Stomach (tissue), 9 donors: ENCODE results near the gene P2RY11. TPM values are rescaled to one million over a fixed set of nuclear protein-coding genes. Genes with fewer than 3 reads are reported as not detected.

ENCODE experiments used
- DNase-seq, 2 donors: peaks; one replicate each; pipeline versions ENCODE4 v3.0.0 to v3.0.0-alpha.2; 2013 to 2019
- H3K27ac ChIP-seq, 5 donors: fragments of 200-600 bp in 4 of 5; sonication (generic) in 4 of 5; one replicate each; pipeline ENCODE4 v1.5.1; 2013 to 2019; ENCODE audit warnings: mild to moderate bottlenecking in 1 of 5, moderate library complexity in 1 of 5
- H3K27me3 ChIP-seq, 3 donors: fragments of 200-600 bp; sonication (generic); one replicate each; pipeline ENCODE4 v1.5.1; 2017 to 2019; ENCODE audit warnings: mixed run types in 1 of 3
- H3K36me3 ChIP-seq, 4 donors: fragments of 200-600 bp; sonication (generic); 1 replicate in 3 of 4; 2 replicates in 1 of 4; pipeline ENCODE4 v1.5.1; 2016 to 2019
- H3K4me1 ChIP-seq, 4 donors: fragments of 200-600 bp; sonication (generic); one replicate each; pipeline ENCODE4 v1.5.1; 2016 to 2019
- H3K4me3 ChIP-seq, 4 donors: fragments of 200-600 bp; sonication (generic) in 3 of 4; one replicate each; pipeline ENCODE4 v1.5.1; 2016 to 2019; ENCODE audit warnings: mild to moderate bottlenecking in 1 of 4
- H3K9me3 ChIP-seq, 4 donors: fragments of 200-600 bp; sonication (generic); one replicate each; pipeline ENCODE4 v1.5.1; 2016 to 2019
- EP300 ChIP-seq: sonication (generic); formaldehyde crosslinking; IDR thresholded peaks from one replicate; pipeline ENCODE4 v1.6.1; 2017; ENCODE audit warnings: antibody characterized with exemption
- POLR2A ChIP-seq, 4 donors: fragments of 450-650 bp; IDR thresholded peaks; one replicate each; pipeline ENCODE4 v1.6.1; 2016; ENCODE audit warnings: antibody characterized with exemption in 4 of 4, control low read depth in 2 of 4, mild to moderate bottlenecking in 1 of 4, moderate library complexity in 1 of 4
- POLR2AphosphoS5 ChIP-seq, 3 donors: sonication (generic); formaldehyde crosslinking; IDR thresholded peaks; one replicate each; pipeline ENCODE4 v1.6.1; 2016; ENCODE audit warnings: antibody characterized with exemption in 3 of 3
- WGBS, 5 donors: extraction: QIAGEN DNeasy Blood & Tissue Kit in 3 of 5; methylation state at CpG; one replicate each; pipeline versions ENCODE4 v1.1.5 to v1.1.7; 2013 to 2018; 5-methylcytosine and 5-hydroxymethylcytosine counted together
- intact Hi-C: fragments of 100-400 bp; cut with DNase I; formaldehyde crosslinking; loops from one replicate; pipeline ENCODE4 v1.15.1; 2023; ENCODE audit warnings: low total_unique reads
- polyA plus RNA-seq, 3 donors: library from polyadenylated mRNA; stranded (reverse); fragments of 200-250 nt; gene quantifications; one replicate each; pipeline ENCODE4 v1.2.3, GENCODE V29; 2013
- total RNA-seq, 5 donors: library from RNA; depleted of rRNA; stranded (reverse); fragments of >200 nt; gene quantifications; one replicate each; pipeline versions ENCODE4 v1.1.0 to v1.2.3, GENCODE V29; 2014 to 2016
- TF ChIP-seq, protein P1 (sequence below), 7 experiments: fragments of 450-650 bp in 4 of 7; fragments of 200-600 bp in 3 of 7; sonication (generic) in 3 of 7; IDR thresholded peaks; one replicate each; pipeline ENCODE4 v1.5.1; 2016 to 2019; ENCODE audit warnings: antibody characterized with exemption in 7 of 7, control low read depth in 2 of 7, mild to moderate bottlenecking in 1 of 7
- donor health status: healthy with polysubstance abuse.
- donor health status: Bipolar disorder and iron deficiency.
- donor health status: healthy.

P2RY11 gene
- total and polyA plus RNA-seq, 8 donors, result 1.8 to 24.8 (median 5.0) TPM

GRCh38 chr19:10089801-10090375 is 21.6 kb upstream of the P2RY11 start:
- Histone ChIP-seq H3K4me1 (peaks cover 0 to 21% (median 17%) of the 10 kb centered on the region in 4 donors), H3K9me3 (no peaks in the 10 kb centered on the region), H3K4me3 (no peak overlapping the region), H3K36me3 (peaks cover 12 to 52% (median 49%) of the 10 kb centered on the region in 4 donors), H3K27me3 (no peaks in the 10 kb centered on the region), H3K27ac (no peak overlapping the region)
- intact Hi-C loops, result no loop called here
- DNase-seq, result no peak
- WGBS, 5 donors, result 75 to 90% (median 85%) methylated on average over 15 of the region's 15 CpGs
- TF ChIP-seq, protein P1, sequence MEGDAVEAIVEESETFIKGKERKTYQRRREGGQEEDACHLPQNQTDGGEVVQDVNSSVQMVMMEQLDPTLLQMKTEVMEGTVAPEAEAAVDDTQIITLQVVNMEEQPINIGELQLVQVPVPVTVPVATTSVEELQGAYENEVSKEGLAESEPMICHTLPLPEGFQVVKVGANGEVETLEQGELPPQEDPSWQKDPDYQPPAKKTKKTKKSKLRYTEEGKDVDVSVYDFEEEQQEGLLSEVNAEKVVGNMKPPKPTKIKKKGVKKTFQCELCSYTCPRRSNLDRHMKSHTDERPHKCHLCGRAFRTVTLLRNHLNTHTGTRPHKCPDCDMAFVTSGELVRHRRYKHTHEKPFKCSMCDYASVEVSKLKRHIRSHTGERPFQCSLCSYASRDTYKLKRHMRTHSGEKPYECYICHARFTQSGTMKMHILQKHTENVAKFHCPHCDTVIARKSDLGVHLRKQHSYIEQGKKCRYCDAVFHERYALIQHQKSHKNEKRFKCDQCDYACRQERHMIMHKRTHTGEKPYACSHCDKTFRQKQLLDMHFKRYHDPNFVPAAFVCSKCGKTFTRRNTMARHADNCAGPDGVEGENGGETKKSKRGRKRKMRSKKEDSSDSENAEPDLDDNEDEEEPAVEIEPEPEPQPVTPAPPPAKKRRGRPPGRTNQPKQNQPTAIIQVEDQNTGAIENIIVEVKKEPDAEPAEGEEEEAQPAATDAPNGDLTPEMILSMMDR (IDR thresholded peaks at IDR 0.05), result no peak
- no peak for TF ChIP-seq POLR2A (IDR thresholded peaks at IDR 0.05)

DNA sequence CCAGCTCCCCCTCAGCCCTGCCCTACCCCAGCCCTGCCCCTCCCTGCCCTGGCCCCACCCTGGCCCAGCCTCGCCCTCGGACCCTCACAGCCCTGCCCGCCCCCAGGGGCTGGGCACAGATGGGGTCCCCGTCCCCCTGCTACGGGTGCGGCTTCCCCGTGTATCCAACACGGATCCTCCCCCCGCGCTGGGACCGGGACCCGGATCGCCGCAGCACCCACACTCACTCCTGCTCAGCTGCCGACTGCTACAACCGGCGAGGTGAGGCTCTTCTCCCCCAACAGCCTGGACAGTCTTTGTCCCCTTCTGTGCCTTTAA is 20.2 kb upstream of the P2RY11 start:
- intact Hi-C loops, result no loop called here
- Histone ChIP-seq H3K27me3 (no peaks in the 10 kb centered on the region), H3K27ac (no peak overlapping the region), H3K4me1 (peaks cover 7 to 23% (median 21%) of the 10 kb centered on the region in 4 donors), H3K9me3 (no peaks in the 10 kb centered on the region), H3K4me3 (no peak overlapping the region), H3K36me3 (peaks cover 12 to 52% (median 49%) of the 10 kb centered on the region in 4 donors)
- no peak for DNase-seq
- TF ChIP-seq, protein P1 (IDR thresholded peaks at IDR 0.05), result no peak
- TF ChIP-seq EP300 (no peak), POLR2A (IDR thresholded peaks at IDR 0.05) (no peak), POLR2AphosphoS5 (IDR thresholded peaks at IDR 0.05) (no peak)
- 93 to 97% (median 95%) methylated on average over 10 to 17 of the region's 17 CpGs for WGBS, 5 donors

DNA sequence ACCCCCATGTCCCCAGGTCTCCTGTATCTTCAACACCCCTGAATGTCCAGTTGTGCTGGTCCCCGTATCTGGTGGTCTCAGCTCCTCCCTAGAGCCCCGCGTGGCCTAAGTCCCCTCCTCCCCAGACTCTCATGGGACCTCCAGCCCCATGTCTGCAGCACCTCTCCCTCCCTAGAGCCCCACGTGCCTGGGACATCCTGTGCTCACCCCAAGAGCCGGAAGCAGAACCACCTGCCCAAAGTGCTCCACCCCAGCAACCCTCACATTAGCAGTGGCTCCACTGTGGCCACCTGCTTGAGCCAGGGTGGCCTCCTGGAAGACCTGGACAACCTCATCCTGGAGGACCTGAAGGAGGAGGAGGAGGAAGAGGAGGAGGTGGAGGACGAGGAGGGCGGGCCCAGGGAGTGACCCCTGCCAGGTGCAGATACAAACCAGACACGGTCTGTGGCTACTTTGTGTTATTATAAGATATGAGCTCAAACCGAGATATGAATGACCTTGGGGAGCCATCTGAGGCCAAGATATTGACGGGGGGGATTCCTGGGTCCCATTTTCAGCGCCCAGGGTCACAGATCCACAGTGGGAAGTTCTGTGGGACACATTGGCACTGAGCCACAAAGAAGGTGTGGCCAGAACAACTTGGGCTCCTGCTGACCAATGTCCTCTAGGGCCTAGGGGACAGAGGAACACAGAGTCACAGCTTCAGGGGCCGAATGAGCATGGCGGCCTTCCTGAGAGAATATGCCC is 19.4 kb upstream of the P2RY11 start:
- Histone ChIP-seq H3K9me3 (no peaks in the 10 kb centered on the region), H3K4me1 (peaks cover 12 to 24% (median 21%) of the 10 kb centered on the region in 4 donors), H3K27ac (no peak overlapping the region), H3K36me3 (peaks cover 12 to 52% (median 49%) of the 10 kb centered on the region in 4 donors), H3K27me3 (no peaks in the 10 kb centered on the region), H3K4me3 (no peak overlapping the region)
- no peak for DNase-seq
- WGBS, 5 donors, result 68 to 82% (median 75%) methylated on average over 13 of the region's 13 CpGs
- TF ChIP-seq POLR2A (IDR thresholded peaks at IDR 0.05), result no peak
- TF ChIP-seq POLR2AphosphoS5 (IDR thresholded peaks at IDR 0.05), result no peak
- TF ChIP-seq, protein P1 (IDR thresholded peaks at IDR 0.05), result no peak
- TF ChIP-seq EP300, result no peak
- intact Hi-C loops, result no loop called here

- Histone ChIP-seq H3K27ac (no peak overlapping the region), H3K36me3 (peaks cover 12 to 52% (median 49%) of the 10 kb centered on the region in 4 donors), H3K27me3 (no peaks in the 10 kb centered on the region), H3K4me3 (no peak overlapping the region), H3K4me1 (peaks cover 12 to 20% (median 17%) of the 10 kb centered on the region in 4 donors), H3K9me3 (no peaks in the 10 kb centered on the region)
- TF ChIP-seq POLR2A (IDR thresholded peaks at IDR 0.05) (no peak), EP300 (no peak), POLR2AphosphoS5 (IDR thresholded peaks at IDR 0.05) (no peak)
- TF ChIP-seq, protein P1 (IDR thresholded peaks at IDR 0.05), result no peak
- DNase-seq, result no peak
- intact Hi-C loops, result no loop called here
- WGBS, 5 donors, result 91 to 98% (median 94%) methylated on average over 9 of the region's 9 CpGs
Observed at GRCh38 chr19:10092648-10093294, 18.7 kb upstream of the P2RY11 start.
